Dendritic cell treated with granulocyte-macrophage colony-stimulating factor and Interleukin-4, amounts not matched to agents 40 ng/mL and 50 ng/mL, for 4 days (primary cell): Measurements from ENCODE around the gene SNCA.

ENCODE experiments used
- H3K27ac Mint-ChIP-seq: one replicate; pipeline ENCODE4 v1.8.0; 2022; ENCODE audit warnings: mild to moderate bottlenecking, mixed read lengths
- H3K27me3 Mint-ChIP-seq: one replicate; pipeline ENCODE4 v1.8.0; 2022; ENCODE audit warnings: mild to moderate bottlenecking, mixed read lengths
- H3K36me3 Mint-ChIP-seq: one replicate; pipeline ENCODE4 v1.8.0; 2022; ENCODE audit warnings: low read depth, mixed read lengths
- H3K4me1 Mint-ChIP-seq: one replicate; pipeline ENCODE4 v1.8.0; 2022; ENCODE audit warnings: low read depth, mixed read lengths
- H3K4me3 Mint-ChIP-seq: one replicate; pipeline ENCODE4 v1.8.0; 2022; ENCODE audit warnings: mild to moderate bottlenecking, moderate library complexity, mixed read lengths
- H3K9me3 Mint-ChIP-seq: one replicate; pipeline ENCODE4 v1.8.0; 2022; ENCODE audit warnings: mixed read lengths
- intact Hi-C: fragments of 100-400 bp; cut with micrococcal nuclease; formaldehyde crosslinking; loops from one replicate; pipeline ENCODE4 v1.15.0; 2022

The SNCA gene

GRCh38 chr4:89800012-89800516 lies 36.9 kb downstream of the SNCA start:
- H3K9me3 Mint-ChIP-seq = no peaks in the 10 kb centered on the region
- H3K4me3 Mint-ChIP-seq = no peak overlapping the region
- H3K36me3 Mint-ChIP-seq = no peaks in the 10 kb centered on the region
- no peak overlapping the region for H3K27ac Mint-ChIP-seq
- no peaks in the 10 kb centered on the region for H3K27me3 Mint-ChIP-seq
- intact Hi-C loops = no loop called here
- no peaks in the 10 kb centered on the region for H3K4me1 Mint-ChIP-seq

GRCh38 chr4:89799071-89799470 lies 37.9 kb downstream of the SNCA start:
- Mint-ChIP-seq H3K4me3 (no peak overlapping the region), H3K27ac (no peak overlapping the region), H3K9me3 (no peaks in the 10 kb centered on the region), H3K27me3 (no peaks in the 10 kb centered on the region), H3K36me3 (no peaks in the 10 kb centered on the region), H3K4me1 (no peaks in the 10 kb centered on the region)
- intact Hi-C loops = no loop called here

GRCh38 chr4:89797117-89797516 lies 39.8 kb downstream of the SNCA start:
- no peaks in the 10 kb centered on the region for H3K9me3 Mint-ChIP-seq
- H3K27ac Mint-ChIP-seq = no peak overlapping the region
- no peaks in the 10 kb centered on the region for H3K36me3 Mint-ChIP-seq
- intact Hi-C loops = no loop called here
- no peaks in the 10 kb centered on the region for H3K27me3 Mint-ChIP-seq
- H3K4me3 Mint-ChIP-seq = no peak overlapping the region
- H3K4me1 Mint-ChIP-seq = no peaks in the 10 kb centered on the region

GRCh38 chr4:89788206-89789072 lies 48.5 kb downstream of the SNCA start:
- no peaks in the 10 kb centered on the region for H3K36me3 Mint-ChIP-seq
- intact Hi-C loops = no loop called here
- no peaks in the 10 kb centered on the region for H3K9me3 Mint-ChIP-seq
- peaks cover 5% of the 10 kb centered on the region for H3K4me1 Mint-ChIP-seq
- no peak overlapping the region for H3K4me3 Mint-ChIP-seq
- no peaks in the 10 kb centered on the region for H3K27me3 Mint-ChIP-seq
- H3K27ac Mint-ChIP-seq = no peak overlapping the region

- Mint-ChIP-seq H3K27me3 (no peaks in the 10 kb centered on the region), H3K9me3 (peaks cover 3% of the 10 kb centered on the region), H3K4me3 (no peak overlapping the region), H3K27ac (no peak overlapping the region), H3K36me3 (no peaks in the 10 kb centered on the region), H3K4me1 (peaks cover 5% of the 10 kb centered on the region)
- intact Hi-C loops = no loop called here
Measured at GRCh38 chr4:89784686-89785231, 52.2 kb downstream of the SNCA start.

- no peak overlapping the region for H3K4me3 Mint-ChIP-seq
- H3K9me3 Mint-ChIP-seq = peaks cover 38% of the 10 kb centered on the region
- intact Hi-C loops = no loop called here
- H3K27ac Mint-ChIP-seq = no peak overlapping the region
- H3K4me1 Mint-ChIP-seq = no peaks in the 10 kb centered on the region
- no peaks in the 10 kb centered on the region for H3K36me3 Mint-ChIP-seq
- no peaks in the 10 kb centered on the region for H3K27me3 Mint-ChIP-seq
Measured at GRCh38 chr4:89781321-89781720, 55.6 kb downstream of the SNCA start.

- Mint-ChIP-seq H3K4me1 (no peaks in the 10 kb centered on the region), H3K27me3 (no peaks in the 10 kb centered on the region), H3K36me3 (no peaks in the 10 kb centered on the region), H3K27ac (no peak overlapping the region), H3K9me3 (peaks cover 33% of the 10 kb centered on the region), H3K4me3 (no peak overlapping the region)
- intact Hi-C loops = no loop called here
Measured at GRCh38 chr4:89773805-89774204, 63.2 kb downstream of the SNCA start.

- Mint-ChIP-seq H3K36me3 (no peaks in the 10 kb centered on the region), H3K27me3 (no peaks in the 10 kb centered on the region), H3K4me1 (no peaks in the 10 kb centered on the region), H3K4me3 (no peak overlapping the region), H3K9me3 (no peaks in the 10 kb centered on the region), H3K27ac (no peak overlapping the region)
- intact Hi-C loops = no loop called here
Measured at GRCh38 chr4:89769856-89770255, 67.1 kb downstream of the SNCA start.

- Mint-ChIP-seq H3K4me3 (no peak overlapping the region), H3K4me1 (no peaks in the 10 kb centered on the region), H3K36me3 (no peaks in the 10 kb centered on the region), H3K27ac (no peak overlapping the region), H3K9me3 (no peaks in the 10 kb centered on the region), H3K27me3 (no peaks in the 10 kb centered on the region)
- intact Hi-C loops = no loop called here
Measured at GRCh38 chr4:89767924-89768323, 69.0 kb downstream of the SNCA start.

- intact Hi-C loops = no loop called here
- H3K9me3 Mint-ChIP-seq = no peaks in the 10 kb centered on the region
- no peaks in the 10 kb centered on the region for H3K27me3 Mint-ChIP-seq
- H3K4me1 Mint-ChIP-seq = no peaks in the 10 kb centered on the region
- H3K4me3 Mint-ChIP-seq = no peak overlapping the region
- no peaks in the 10 kb centered on the region for H3K36me3 Mint-ChIP-seq
- no peak overlapping the region for H3K27ac Mint-ChIP-seq
Measured at GRCh38 chr4:89765966-89766365, 71.0 kb downstream of the SNCA start.

GRCh38 chr4:89765528-89765927 lies 71.4 kb downstream of the SNCA start:
- intact Hi-C loops = no loop called here
- H3K36me3 Mint-ChIP-seq = no peaks in the 10 kb centered on the region
- no peak overlapping the region for H3K4me3 Mint-ChIP-seq
- no peaks in the 10 kb centered on the region for H3K4me1 Mint-ChIP-seq
- H3K27me3 Mint-ChIP-seq = no peaks in the 10 kb centered on the region
- H3K27ac Mint-ChIP-seq = no peak overlapping the region
- H3K9me3 Mint-ChIP-seq = no peaks in the 10 kb centered on the region

GRCh38 chr4:89762311-89762710 lies 74.7 kb downstream of the SNCA start:
- Mint-ChIP-seq H3K4me3 (no peak overlapping the region), H3K36me3 (no peaks in the 10 kb centered on the region), H3K27me3 (no peaks in the 10 kb centered on the region), H3K27ac (no peak overlapping the region), H3K4me1 (no peaks in the 10 kb centered on the region), H3K9me3 (no peaks in the 10 kb centered on the region)
- intact Hi-C loops = no loop called here

- no peak overlapping the region for H3K4me3 Mint-ChIP-seq
- H3K27me3 Mint-ChIP-seq = no peaks in the 10 kb centered on the region
- H3K9me3 Mint-ChIP-seq = no peaks in the 10 kb centered on the region
- H3K4me1 Mint-ChIP-seq = no peaks in the 10 kb centered on the region
- H3K27ac Mint-ChIP-seq = no peak overlapping the region
- intact Hi-C loops = no loop called here
- H3K36me3 Mint-ChIP-seq = no peaks in the 10 kb centered on the region
Measured at GRCh38 chr4:89759426-89759825, 77.5 kb downstream of the SNCA start.

GRCh38 chr4:89757154-89757719 lies 79.7 kb downstream of the SNCA start:
- Mint-ChIP-seq H3K36me3 (no peaks in the 10 kb centered on the region), H3K4me1 (no peaks in the 10 kb centered on the region), H3K9me3 (no peaks in the 10 kb centered on the region), H3K4me3 (no peak overlapping the region), H3K27me3 (no peaks in the 10 kb centered on the region), H3K27ac (no peak overlapping the region)
- intact Hi-C loops = no loop called here
